SH-SY5Y (cell line): ENCODE data around the gene MYH6.

Source experiments
- GATA2 ChIP-seq: IDR thresholded peaks from 2 replicates; pipeline ENCODE4 v1.6.1; 2011; ENCODE audit warnings: mild to moderate bottlenecking, low read depth, low read length
- GATA3 ChIP-seq: IDR thresholded peaks from 2 replicates; pipeline ENCODE4 v1.6.1; 2011; ENCODE audit warnings: low read depth, mild to moderate bottlenecking, low read length, moderate library complexity

DNA sequence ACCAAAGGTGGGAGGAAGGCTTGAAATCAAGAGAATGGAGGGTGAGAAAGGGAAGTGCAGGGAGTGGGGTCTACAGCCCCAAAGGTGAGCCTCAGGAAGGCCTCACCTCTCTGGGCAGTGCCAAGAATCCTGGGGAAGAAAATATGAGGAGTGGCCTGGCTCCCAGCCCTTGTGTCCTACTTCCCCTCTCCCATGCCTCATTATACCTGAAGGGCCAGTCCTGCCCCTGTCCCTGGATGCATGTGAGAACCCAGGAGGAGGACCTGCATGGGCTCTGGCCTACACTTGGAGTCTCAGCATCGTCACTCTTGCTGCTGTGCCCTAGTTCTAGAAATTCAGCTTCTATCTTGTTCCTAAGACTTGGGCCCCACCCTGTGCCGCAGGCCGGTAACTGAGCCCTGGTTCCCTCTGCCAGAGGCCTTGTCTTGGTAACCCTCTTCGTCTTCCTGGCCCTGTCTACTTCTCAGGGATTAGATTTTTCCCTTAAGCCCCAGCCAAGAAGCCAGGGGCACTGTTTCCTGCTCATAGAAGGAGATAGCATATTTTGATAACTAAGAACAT, 38.3 kb upstream of the MYH6 start:
- TF ChIP-seq GATA2 (no peak), GATA3 (no peak)
